ENCODE results near the gene SNX24.
"Not testable (repeated sequence)": the region's sequence is repeated elsewhere in the genome, so short reads cannot be mapped to it uniquely, and the experiment has no call there.

SNX24 gene, protein sequence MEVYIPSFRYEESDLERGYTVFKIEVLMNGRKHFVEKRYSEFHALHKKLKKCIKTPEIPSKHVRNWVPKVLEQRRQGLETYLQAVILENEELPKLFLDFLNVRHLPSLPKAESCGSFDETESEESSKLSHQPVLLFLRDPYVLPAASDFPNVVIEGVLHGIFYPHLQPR

DNA sequence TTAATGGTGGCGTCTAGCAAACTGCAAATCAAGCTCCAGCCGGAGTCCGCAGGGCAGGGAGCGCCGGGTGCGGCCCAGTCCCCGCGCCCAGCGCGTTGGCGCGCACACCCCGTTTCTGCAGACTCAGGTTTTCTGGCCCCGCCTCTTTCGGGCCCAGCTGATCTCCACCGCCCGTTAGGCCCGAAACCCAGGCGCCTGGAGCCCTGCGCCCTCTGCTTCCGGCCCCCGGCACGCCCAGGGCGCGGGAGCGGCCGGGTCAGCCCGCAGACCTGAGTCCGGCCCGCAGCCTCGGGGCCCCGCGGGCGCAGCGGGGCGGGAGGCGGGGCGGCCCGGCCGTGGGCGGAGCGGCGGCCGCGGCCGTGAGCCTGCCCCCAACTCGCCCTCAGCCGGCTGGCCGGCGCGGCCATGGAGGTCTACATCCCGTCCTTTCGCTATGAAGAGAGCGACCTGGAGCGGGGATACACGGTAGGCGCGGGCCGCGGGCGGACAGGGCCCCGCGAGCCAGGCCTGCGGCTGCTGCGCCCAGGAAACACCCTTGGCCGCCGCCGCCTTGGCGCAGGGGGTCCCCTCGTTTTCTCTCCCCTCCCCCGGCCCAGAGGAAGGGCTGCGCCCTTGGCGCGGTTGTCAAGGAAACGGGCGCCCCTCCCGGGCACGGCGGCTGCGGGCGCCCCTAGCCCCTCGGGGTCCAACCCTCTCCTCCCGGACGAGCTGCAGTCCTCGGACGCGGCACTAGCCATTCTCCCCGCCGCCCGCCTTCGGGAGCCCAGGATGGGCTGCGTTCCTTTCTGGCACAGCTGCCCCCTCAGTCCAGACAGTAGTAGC, at the start of gene SNX24:
SNX24 (plus strand) TSS at position 385 of the 822 bp plus-strand sequence; CDS start at position 406, 21 bp downstream.
- DNase-seq (ENCODE audit: low read depth, low spot score): peak; percentile 93

GRCh38 chr5:122805481-122805880, 39.9 kb upstream of the SNX24 start:
- no peak for DNase-seq (ENCODE audit: low read depth, low spot score)

DNA sequence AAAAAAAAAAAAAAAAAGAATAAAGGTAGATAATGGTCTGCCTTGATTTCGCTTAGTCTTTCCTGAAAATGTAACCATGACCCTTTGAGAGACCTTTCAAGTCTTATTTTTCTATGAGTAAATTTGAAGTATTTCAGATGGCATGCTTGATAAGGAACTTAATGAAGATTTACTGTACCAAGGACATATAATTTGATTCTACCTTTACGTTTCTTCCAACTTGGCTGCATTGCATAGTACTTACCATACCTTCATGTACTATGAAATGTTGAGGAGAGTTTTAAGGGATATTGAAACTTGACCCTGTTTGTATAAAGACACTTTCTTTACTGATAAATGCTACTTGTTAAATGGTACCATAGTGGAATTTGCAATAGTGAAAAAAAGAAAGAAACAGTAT, 35.0 kb upstream of the SNX24 start:
- DNase-seq (ENCODE audit: low read depth, low spot score): no peak

DNA sequence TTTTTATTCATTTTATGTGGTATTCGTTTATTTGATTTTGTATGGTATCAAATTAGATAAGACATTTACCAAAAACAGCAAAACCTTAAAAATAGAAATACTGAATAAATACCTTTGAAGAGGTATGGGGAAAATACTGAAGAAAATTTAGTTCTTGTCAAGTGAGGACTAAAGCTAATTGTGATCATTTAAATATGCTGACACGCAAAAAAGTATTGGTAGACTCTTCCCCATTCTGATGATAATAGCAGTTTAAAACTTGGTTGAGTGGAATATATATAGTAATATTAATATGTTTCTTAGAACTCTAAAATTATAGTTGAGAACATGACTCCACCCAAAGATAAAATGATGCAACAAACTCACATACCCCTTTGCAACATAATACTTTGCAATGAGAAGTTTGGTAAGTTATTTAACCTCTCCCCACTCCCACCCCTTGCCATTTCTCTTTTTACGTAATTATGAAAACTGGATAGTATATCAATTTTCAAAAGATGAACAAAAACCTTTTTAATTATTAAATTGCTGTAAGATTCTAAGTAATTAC, 30.1 kb upstream of the SNX24 start:
- no peak for DNase-seq (ENCODE audit: low read depth, low spot score)

DNA sequence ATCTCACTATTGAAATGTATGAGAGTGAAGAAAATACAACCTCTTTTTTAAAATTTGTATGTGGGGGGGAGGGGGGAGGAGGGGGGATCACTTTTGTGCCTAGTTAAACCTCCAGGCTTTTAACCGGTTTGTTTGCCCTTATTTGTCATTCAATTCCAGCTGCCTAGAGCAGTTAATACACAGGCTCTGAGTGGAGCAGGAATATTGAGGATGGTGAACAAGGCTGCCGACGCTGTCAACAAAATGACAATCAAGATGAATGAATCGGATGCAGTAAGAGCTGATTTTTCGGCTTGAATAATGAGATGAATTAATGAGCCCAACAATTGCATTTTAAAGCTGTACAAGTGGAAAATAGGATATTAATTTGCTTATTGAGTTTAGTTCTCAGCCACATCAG, 28.7 kb upstream of the SNX24 start:
- peak; percentile 20 for DNase-seq (ENCODE audit: low read depth, low spot score)

- DNase-seq (ENCODE audit: low read depth, low spot score): no peak
Measured at GRCh38 chr5:122831984-122832383, 13.4 kb upstream of the SNX24 start.

GRCh38 chr5:122835681-122836080, 9.7 kb upstream of the SNX24 start:
- no peak for DNase-seq (ENCODE audit: low read depth, low spot score)

DNA sequence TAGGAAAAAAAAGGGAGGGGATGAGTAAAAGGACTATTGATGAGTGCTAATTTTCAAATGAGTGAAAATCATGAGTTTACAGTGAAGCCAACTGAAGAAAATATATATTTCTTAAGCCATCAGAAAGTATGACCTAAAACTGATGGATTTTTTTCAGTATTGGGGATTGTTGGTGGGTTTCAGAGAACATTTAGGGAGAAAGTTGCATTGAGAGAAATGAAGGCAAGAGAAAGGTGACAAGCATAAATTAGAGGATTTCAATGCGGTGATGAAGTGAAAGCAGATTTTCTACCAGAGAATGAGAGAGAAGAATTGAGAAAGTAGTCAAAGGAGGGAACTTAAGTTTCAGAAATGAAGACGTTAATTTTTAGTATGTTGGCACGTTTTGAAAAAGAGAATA, 8.5 kb upstream of the SNX24 start:
- no peak for DNase-seq (ENCODE audit: low read depth, low spot score)

DNA sequence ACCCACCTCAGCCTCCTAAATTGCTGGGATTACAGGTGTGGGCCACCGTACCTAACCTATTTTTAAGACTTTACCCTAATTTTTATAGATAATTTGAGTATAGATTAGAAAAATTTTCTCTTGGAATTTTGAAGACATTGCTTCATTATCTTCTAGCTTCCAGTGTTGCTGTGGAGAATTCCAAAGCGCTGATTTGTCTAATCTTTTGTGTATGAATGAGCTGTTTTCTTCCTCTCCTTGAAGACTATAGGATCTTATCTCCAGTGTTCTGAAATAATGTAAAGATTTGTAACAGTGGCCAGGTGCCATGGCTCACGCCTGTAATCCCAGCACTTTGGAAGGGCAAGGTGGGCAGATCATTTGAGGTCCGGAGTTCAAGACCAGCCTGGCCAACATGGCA, 5.7 kb upstream of the SNX24 start:
- no peak for DNase-seq (ENCODE audit: low read depth, low spot score)

GRCh38 chr5:122842016-122842580, 3.3 kb upstream of the SNX24 start:
- no peak for DNase-seq (ENCODE audit: low read depth, low spot score)

- peak; percentile 37 for DNase-seq (ENCODE audit: low read depth, low spot score)
Measured at GRCh38 chr5:122844136-122844909, 1.1 kb upstream of the SNX24 start.

DNA sequence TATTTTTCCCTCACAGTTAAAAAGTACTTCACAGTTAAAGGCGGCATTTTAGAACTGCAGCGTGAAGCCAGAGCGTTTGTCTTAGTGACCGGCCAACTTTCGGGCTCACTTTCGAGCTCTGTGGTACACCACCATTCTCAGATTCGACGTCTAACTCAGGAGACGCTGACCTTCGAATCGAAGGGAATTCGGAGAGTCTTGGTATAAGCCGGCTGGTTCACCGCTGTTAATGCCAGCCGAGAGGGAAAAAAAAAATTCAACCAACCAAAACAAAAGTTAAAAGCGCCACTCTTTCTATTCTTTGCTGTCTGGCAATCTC, 544 bp upstream of the SNX24 start:
- no peak for DNase-seq (ENCODE audit: low read depth, low spot score)

DNA sequence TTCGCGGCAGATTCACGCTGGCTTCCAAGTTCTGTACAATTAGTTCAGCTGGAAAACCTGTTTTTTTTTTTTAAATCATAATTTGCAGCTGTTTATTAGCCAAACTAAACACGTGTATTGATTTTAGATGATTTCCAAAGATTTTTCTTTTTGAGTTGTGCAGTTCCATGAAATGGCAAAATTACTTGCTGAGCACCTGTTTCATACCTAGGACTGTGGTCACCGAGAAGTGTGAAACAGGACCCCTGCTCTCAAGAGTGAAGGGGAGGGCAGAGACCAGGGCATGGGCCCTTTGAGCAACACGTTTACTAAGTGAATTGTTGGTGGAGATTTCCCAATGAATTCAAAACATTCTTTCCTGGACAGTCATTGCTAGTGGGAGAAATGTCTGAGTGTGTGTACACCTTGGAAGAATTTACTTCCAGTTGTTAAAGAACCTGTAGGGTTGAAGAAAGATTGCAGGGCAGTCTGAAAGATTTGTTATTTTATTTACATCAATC, 688 bp downstream of the SNX24 start:
- peak; percentile 32 for DNase-seq (ENCODE audit: low read depth, low spot score)

- no peak for DNase-seq (ENCODE audit: low read depth, low spot score)
Measured at GRCh38 chr5:122847687-122848081, 2.3 kb downstream of the SNX24 start.

GRCh38 chr5:122849771-122850170, 4.4 kb downstream of the SNX24 start:
- DNase-seq (ENCODE audit: low read depth, low spot score): peak; percentile 41

- not testable (repeated sequence) for DNase-seq (ENCODE audit: low read depth, low spot score)
Measured at GRCh38 chr5:122857538-122857937, 12.1 kb downstream of the SNX24 start.

DNA sequence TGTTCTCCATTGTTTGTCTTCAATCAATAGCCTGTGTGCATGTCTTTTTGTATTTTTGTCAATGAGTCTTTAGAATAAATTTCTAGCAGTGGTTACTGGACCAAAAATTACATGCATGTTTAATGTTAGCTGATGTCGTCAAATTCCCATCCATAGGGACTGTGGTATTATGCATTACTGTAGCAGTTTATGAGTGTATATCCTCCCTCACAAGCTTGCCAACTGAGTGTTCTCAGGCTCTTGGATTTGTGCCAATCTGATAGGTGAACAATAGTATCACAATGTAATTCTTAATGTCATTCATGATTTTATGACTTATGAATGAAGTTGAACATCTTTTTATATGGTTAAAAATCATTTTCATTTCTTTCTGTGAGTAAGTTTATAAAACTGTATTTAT, 13.0 kb downstream of the SNX24 start:
- DNase-seq (ENCODE audit: low read depth, low spot score): no peak

GRCh38 chr5:122863240-122863639, 17.8 kb downstream of the SNX24 start:
- no peak for DNase-seq (ENCODE audit: low read depth, low spot score)

DNA sequence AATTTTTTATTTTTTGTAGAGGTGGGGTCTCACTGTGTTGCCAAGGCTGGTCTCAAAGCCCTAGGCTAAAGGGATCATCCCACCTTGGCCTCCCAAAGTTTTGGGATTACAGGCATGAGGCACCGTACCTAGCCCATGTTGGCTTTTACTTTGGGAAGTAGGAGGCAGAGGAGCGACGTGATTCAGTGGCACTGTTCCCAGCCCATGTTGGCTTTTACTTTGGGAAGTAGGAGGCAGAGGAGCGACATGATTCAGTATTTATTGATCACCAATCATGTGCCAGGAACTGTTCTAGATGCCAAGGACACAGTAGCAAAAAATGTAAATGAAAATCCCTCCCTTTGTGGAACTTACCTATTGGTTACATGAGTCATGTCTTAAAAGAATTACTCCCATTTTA, 18.3 kb downstream of the SNX24 start:
- no peak for DNase-seq (ENCODE audit: low read depth, low spot score)

DNA sequence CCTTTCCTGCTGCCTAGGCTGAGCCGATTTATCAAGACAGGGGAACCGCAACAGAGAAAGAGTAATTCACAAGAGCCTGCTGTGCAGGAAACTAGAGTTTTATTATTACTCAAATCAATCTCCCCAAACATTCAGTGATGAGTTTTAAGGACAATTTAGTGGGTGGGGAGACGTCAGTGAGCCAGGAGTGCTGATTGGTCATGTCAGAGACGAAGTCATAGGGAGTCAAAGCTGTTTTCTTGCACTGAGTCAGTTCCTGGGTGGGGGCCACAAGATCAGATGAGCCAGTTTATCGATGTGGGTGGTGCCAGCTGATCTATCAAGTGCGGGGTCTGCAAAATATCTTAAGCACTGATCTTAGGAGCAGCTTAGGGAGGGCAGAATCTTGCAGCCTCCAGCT, 19.0 kb downstream of the SNX24 start:
- DNase-seq (ENCODE audit: low read depth, low spot score): no peak

- DNase-seq (ENCODE audit: low read depth, low spot score): no peak
Measured at GRCh38 chr5:122864842-122865241, 19.4 kb downstream of the SNX24 start.

Measured in ELF-1 (cell line).